Esophagus muscularis mucosa (tissue), 4 donors: Measurements from ENCODE around the gene DNAJC3. TPM values are rescaled to one million over a fixed set of nuclear protein-coding genes. Genes with fewer than 3 reads are reported as not detected.
"Not testable (repeated sequence)": the region's sequence is repeated elsewhere in the genome, so short reads cannot be mapped to it uniquely, and the experiment has no call there.

Source experiments
- DNase-seq: peaks from one replicate; pipeline ENCODE4 v3.0.0-alpha.2; 2017; ENCODE audit errors: extremely low spot score
- H3K27ac ChIP-seq, 4 donors: fragments of 200-600 bp; sonication (generic); replicated peaks in 1 of 4; 1 replicate in 3 of 4; 2 replicates in 1 of 4; pipeline ENCODE4 v1.5.1; 2016 to 2019; ENCODE audit warnings: mild to moderate bottlenecking in 1 of 4
- H3K27me3 ChIP-seq, 4 donors: fragments of 200-600 bp; sonication (generic); one replicate each; pipeline versions ENCODE4 v1.5.1 to v1.6.0; 2016 to 2019
- H3K36me3 ChIP-seq, 4 donors: fragments of 200-600 bp; sonication (generic); one replicate each; pipeline ENCODE4 v1.5.1; 2016 to 2019
- H3K4me1 ChIP-seq, 4 donors: fragments of 200-600 bp; sonication (generic); one replicate each; pipeline ENCODE4 v1.5.1; 2016 to 2019
- H3K4me3 ChIP-seq, 4 donors: fragments of 200-600 bp; sonication (generic); 1 replicate in 2 of 4; 2 replicates in 2 of 4; pipeline ENCODE4 v1.5.1; 2016 to 2019; ENCODE audit warnings: mild to moderate bottlenecking in 4 of 4, moderate library complexity in 1 of 4
- H3K9me3 ChIP-seq, 4 donors: fragments of 200-600 bp; sonication (generic); 1 replicate in 3 of 4; 2 replicates in 1 of 4; pipeline ENCODE4 v1.5.1; 2016 to 2019
- EP300 ChIP-seq: sonication (generic); formaldehyde crosslinking; IDR thresholded peaks from one replicate; pipeline ENCODE4 v1.6.1; 2017; ENCODE audit warnings: antibody characterized with exemption
- POLR2A ChIP-seq: fragments of 450-650 bp; IDR thresholded peaks from one replicate; pipeline ENCODE4 v1.6.1; 2017; ENCODE audit warnings: antibody characterized with exemption, moderate library complexity, mild to moderate bottlenecking, low read depth
- POLR2AphosphoS5 ChIP-seq, 2 donors: sonication (generic); formaldehyde crosslinking; IDR thresholded peaks; one replicate each; pipeline ENCODE4 v1.6.1; 2017; ENCODE audit warnings: antibody characterized with exemption in 2 of 2
- WGBS: methylation state at CpG from one replicate; pipeline ENCODE4 v1.1.5; 2018; 5-methylcytosine and 5-hydroxymethylcytosine counted together
- intact Hi-C: fragments of 100-400 bp; cut with DNase I; formaldehyde crosslinking; loops from one replicate; pipeline ENCODE4 v1.15.1; 2023
- total RNA-seq, 4 donors: library from RNA; depleted of rRNA; stranded (reverse); fragments of >200 nt; gene quantifications; one replicate each; pipeline versions ENCODE4 v1.1.0 to v1.2.1, GENCODE V29; 2016
- TF ChIP-seq, protein P1 (sequence below), 3 experiments: fragments of 200-600 bp in 2 of 3; fragments of 450-650 bp in 1 of 3; sonication (generic) in 2 of 3; IDR thresholded peaks; one replicate each; pipeline ENCODE4 v1.5.1; 2017 to 2019; ENCODE audit warnings: antibody characterized with exemption in 3 of 3, mild to moderate bottlenecking in 2 of 3, moderate library complexity in 1 of 3

The DNAJC3 gene
- total RNA-seq, 4 donors from 2014 or later: 43.8 to 55.1 (median 48.9) TPM

DNA sequence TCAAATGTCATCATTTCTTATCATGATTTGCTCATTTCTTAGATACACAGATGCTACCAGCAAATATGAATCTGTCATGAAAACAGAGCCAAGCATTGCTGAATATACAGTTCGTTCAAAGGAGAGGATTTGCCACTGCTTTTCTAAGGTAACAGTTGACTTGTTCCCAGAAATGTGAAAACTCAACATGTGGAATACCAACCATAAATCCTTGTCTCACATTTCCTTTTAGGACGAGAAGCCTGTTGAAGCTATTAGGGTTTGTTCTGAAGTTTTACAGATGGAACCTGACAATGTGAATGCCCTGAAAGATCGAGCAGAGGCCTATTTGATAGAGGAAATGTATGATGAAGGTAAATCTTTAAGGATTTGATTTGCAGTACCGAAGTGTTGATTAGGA is 86.7 kb downstream of the DNAJC3 start:
- Histone ChIP-seq H3K27me3 (no peaks in the 10 kb centered on the region), H3K9me3 (no peaks in the 10 kb centered on the region), H3K4me1 (no peaks in the 10 kb centered on the region), H3K36me3 (peaks cover 10 to 62% (median 26%) of the 10 kb centered on the region in 4 donors), H3K27ac (no peak overlapping the region), H3K4me3 (no peak overlapping the region)
- WGBS: 89% methylated on average over 4 of the region's 4 CpGs
- intact Hi-C loops: no loop called here
- TF ChIP-seq POLR2AphosphoS5 (IDR thresholded peaks at IDR 0.05): no peak
- no peak for TF ChIP-seq POLR2A
- TF ChIP-seq, protein P1, sequence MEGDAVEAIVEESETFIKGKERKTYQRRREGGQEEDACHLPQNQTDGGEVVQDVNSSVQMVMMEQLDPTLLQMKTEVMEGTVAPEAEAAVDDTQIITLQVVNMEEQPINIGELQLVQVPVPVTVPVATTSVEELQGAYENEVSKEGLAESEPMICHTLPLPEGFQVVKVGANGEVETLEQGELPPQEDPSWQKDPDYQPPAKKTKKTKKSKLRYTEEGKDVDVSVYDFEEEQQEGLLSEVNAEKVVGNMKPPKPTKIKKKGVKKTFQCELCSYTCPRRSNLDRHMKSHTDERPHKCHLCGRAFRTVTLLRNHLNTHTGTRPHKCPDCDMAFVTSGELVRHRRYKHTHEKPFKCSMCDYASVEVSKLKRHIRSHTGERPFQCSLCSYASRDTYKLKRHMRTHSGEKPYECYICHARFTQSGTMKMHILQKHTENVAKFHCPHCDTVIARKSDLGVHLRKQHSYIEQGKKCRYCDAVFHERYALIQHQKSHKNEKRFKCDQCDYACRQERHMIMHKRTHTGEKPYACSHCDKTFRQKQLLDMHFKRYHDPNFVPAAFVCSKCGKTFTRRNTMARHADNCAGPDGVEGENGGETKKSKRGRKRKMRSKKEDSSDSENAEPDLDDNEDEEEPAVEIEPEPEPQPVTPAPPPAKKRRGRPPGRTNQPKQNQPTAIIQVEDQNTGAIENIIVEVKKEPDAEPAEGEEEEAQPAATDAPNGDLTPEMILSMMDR (IDR thresholded peaks at IDR 0.05): no peak
- TF ChIP-seq EP300: no peak
- DNase-seq: no peak

DNA sequence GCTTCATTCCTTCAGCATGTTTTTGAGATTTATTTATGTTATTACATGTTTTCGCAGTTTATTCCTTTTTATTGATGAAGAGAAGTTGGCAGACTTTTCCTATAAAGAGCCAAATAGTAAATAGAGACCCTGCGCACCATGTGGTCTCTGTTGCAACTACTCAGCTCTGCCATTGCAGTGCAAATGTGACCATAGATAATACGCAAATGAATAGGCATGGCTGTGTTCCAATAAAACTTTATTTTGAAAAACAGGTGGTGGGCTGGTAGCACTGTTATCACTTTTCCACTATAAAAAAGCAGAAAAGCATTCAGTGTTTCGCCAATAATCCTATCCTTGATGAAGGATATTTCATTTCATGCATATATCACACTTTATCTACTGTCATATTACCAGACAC is 95.0 kb downstream of the DNAJC3 start:
- intact Hi-C loops: no loop called here
- H3K36me3 ChIP-seq: peaks cover 0 to 42% (median 11%) of the 10 kb centered on the region in 4 donors

DNA sequence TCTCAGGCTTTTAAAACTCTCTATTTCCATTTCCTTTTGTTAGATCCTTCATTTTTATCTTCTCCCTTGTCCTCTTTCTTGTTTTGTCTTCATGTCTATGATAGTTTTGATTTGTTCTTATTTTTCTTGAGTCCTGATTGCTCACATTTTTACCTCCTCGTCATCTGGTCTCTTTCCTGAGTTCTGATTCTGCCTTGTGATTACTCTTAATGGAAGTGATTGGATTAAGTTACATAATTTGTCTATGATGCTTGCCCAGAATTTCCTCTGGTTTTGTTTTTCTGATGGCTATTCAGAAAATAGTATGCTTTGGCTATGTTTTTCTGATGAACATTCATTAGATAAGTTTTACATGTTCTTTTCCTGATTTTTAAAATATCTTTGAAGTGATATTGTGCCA is 102.6 kb downstream of the DNAJC3 start:
- Histone ChIP-seq H3K9me3 (no peaks in the 10 kb centered on the region), H3K27ac (no peak overlapping the region), H3K36me3 (peaks cover 0 to 37% (median 15%) of the 10 kb centered on the region in 4 donors), H3K4me1 (peaks cover 3 to 10% (median 8%) of the 10 kb centered on the region in 4 donors), H3K27me3 (no peaks in the 10 kb centered on the region), H3K4me3 (no peak overlapping the region)
- TF ChIP-seq, protein P1 (IDR thresholded peaks at IDR 0.05): no peak
- TF ChIP-seq EP300: no peak
- TF ChIP-seq POLR2AphosphoS5 (IDR thresholded peaks at IDR 0.05): no peak
- no peak for TF ChIP-seq POLR2A
- DNase-seq: no peak
- WGBS: 81% methylated on average over 1 of the region's 1 CpG
- intact Hi-C loops: no loop called here

More for the DNA sequence above, 95.0 kb downstream of the DNAJC3 start:
- 99% methylated on average over 4 of the region's 4 CpGs for WGBS
- DNase-seq: no peak
- no peak overlapping the region for H3K4me3 ChIP-seq
- H3K4me1 ChIP-seq: no peaks in the 10 kb centered on the region
- H3K9me3 ChIP-seq: no peaks in the 10 kb centered on the region
- TF ChIP-seq POLR2A (no peak), EP300 (no peak), POLR2AphosphoS5 (IDR thresholded peaks at IDR 0.05) (no peak)
- TF ChIP-seq, protein P1 (IDR thresholded peaks at IDR 0.05): no peak
- no peaks in the 10 kb centered on the region for H3K27me3 ChIP-seq
- no peak overlapping the region for H3K27ac ChIP-seq

DNA sequence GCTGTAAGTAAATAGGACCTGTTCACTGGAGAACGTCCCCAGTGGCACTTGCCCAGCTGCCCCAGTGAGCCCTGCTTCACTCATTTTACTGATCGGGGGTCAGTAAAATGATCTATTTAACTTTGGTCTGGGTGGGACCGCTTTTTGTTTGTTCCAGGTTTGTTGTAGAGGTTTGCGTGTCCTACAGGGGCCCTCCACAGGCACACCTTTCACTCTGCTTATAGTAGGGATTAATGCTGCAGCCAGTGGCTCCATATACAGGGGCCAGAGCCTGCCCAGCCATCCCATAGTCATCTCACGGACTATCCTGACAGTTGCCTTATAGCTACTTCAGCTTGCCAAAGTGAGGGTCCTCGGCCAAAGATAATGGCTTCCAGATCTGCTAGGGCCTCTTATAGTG is 104.1 kb downstream of the DNAJC3 start:
- intact Hi-C loops: loop anchor here (10.0 kb wide), 1 partner anchor 106 kb away; the partner anchor contains the start of gene DNAJC3
- Histone ChIP-seq H3K4me3 (no peak overlapping the region), H3K9me3 (no peaks in the 10 kb centered on the region), H3K36me3 (peaks cover 0 to 32% (median 17%) of the 10 kb centered on the region in 4 donors), H3K4me1 (peaks cover 4 to 16% (median 13%) of the 10 kb centered on the region in 4 donors), H3K27ac (no peak overlapping the region), H3K27me3 (no peaks in the 10 kb centered on the region)
- no peak for DNase-seq
- TF ChIP-seq, protein P1 (IDR thresholded peaks at IDR 0.05): no peak
- no peak for TF ChIP-seq POLR2AphosphoS5 (IDR thresholded peaks at IDR 0.05)
- TF ChIP-seq EP300: no peak
- no peak for TF ChIP-seq POLR2A
- 92% methylated on average over 6 of the region's 6 CpGs for WGBS

DNA sequence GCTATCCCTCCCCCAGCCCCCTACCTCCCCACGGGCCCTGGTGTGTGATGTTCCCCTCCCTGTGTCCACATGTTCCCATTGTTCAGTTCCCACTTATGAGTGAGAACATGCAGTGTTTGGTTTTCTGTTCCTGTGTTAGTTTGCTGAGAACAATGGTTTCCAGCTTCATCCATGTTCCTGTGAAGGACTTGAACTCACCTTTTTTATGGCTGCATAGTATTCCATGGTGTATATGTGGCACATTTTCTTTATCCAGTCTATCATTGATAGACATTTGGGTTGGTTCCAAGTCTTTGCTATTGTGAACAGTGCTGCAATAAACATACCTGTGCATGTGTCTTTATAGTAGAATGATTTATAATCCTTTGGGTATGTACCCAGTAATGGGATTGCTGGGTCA is 105.0 kb downstream of the DNAJC3 start:
- intact Hi-C loops: loop anchor here (10.0 kb wide), 1 partner anchor 107 kb away; the partner anchor contains the start of gene DNAJC3
- 94% methylated on average over 1 of the region's 1 CpG for WGBS
- H3K36me3 ChIP-seq: peaks cover 0 to 37% (median 18%) of the 10 kb centered on the region in 4 donors

More for the DNA sequence above, 105.0 kb downstream of the DNAJC3 start:
- not testable (repeated sequence) for H3K4me3 ChIP-seq, DNase-seq, H3K27ac ChIP-seq, H3K27me3 ChIP-seq, H3K9me3 ChIP-seq
- H3K4me1 ChIP-seq: peaks cover 4 to 16% (median 13%) of the 10 kb centered on the region in 4 donors
